ENCODE measurements around the gene BEND5.

BEND5 gene

GRCh38 chr1:48718116-48718630 lies 58.5 kb downstream of the BEND5 start:
- H3K4me1 ChIP-seq (ENCODE audit: control insufficient read depth, low read depth, low read length), result no peaks in the 10 kb centered on the region
- no peak overlapping the region for H3K4me3 ChIP-seq (ENCODE audit: low read length)

GRCh38 chr1:48717082-48717481 lies 59.6 kb downstream of the BEND5 start:
- Histone ChIP-seq H3K4me1 (ENCODE audit: control insufficient read depth, low read depth, low read length) (no peaks in the 10 kb centered on the region), H3K9ac (ENCODE audit: low read length) (no peak overlapping the region), H3K27ac (ENCODE audit: low read length) (no peak overlapping the region), H3K4me3 (ENCODE audit: low read length) (no peak overlapping the region), H3K36me3 (ENCODE audit: control insufficient read depth, low read depth, low read length) (no peaks in the 10 kb centered on the region), H3K9me3 (ENCODE audit: control insufficient read depth, low read depth, low read length) (no peaks in the 10 kb centered on the region), H3K27me3 (ENCODE audit: control insufficient read depth, insufficient read depth, low read length) (no peaks in the 10 kb centered on the region)

More at GRCh38 chr1:48718116-48718630, 58.5 kb downstream of the BEND5 start:
- Histone ChIP-seq H3K36me3 (ENCODE audit: control insufficient read depth, low read depth, low read length) (no peaks in the 10 kb centered on the region), H3K9ac (ENCODE audit: low read length) (no peak overlapping the region), H3K27me3 (ENCODE audit: control insufficient read depth, insufficient read depth, low read length) (no peaks in the 10 kb centered on the region), H3K27ac (ENCODE audit: low read length) (no peak overlapping the region), H3K9me3 (ENCODE audit: control insufficient read depth, low read depth, low read length) (no peaks in the 10 kb centered on the region)

GRCh38 chr1:48715921-48716320 lies 60.8 kb downstream of the BEND5 start:
- no peak overlapping the region for H3K4me3 ChIP-seq (ENCODE audit: low read length)
- no peaks in the 10 kb centered on the region for H3K27me3 ChIP-seq (ENCODE audit: control insufficient read depth, insufficient read depth, low read length)
- H3K9ac ChIP-seq (ENCODE audit: low read length), result no peak overlapping the region
- H3K9me3 ChIP-seq (ENCODE audit: control insufficient read depth, low read depth, low read length), result no peaks in the 10 kb centered on the region
- no peaks in the 10 kb centered on the region for H3K36me3 ChIP-seq (ENCODE audit: control insufficient read depth, low read depth, low read length)
- peaks cover under 1% of the 10 kb centered on the region for H3K4me1 ChIP-seq (ENCODE audit: control insufficient read depth, low read depth, low read length)
- H3K27ac ChIP-seq (ENCODE audit: low read length), result no peak overlapping the region

- Histone ChIP-seq H3K27ac (ENCODE audit: low read length) (no peak overlapping the region), H3K36me3 (ENCODE audit: control insufficient read depth, low read depth, low read length) (no peaks in the 10 kb centered on the region), H3K9me3 (ENCODE audit: control insufficient read depth, low read depth, low read length) (no peaks in the 10 kb centered on the region), H3K4me3 (ENCODE audit: low read length) (no peak overlapping the region), H3K9ac (ENCODE audit: low read length) (no peak overlapping the region), H3K27me3 (ENCODE audit: control insufficient read depth, insufficient read depth, low read length) (no peaks in the 10 kb centered on the region), H3K4me1 (ENCODE audit: control insufficient read depth, low read depth, low read length) (peaks cover 13% of the 10 kb centered on the region)
Observed at GRCh38 chr1:48710915-48711314, 65.8 kb downstream of the BEND5 start.

GRCh38 chr1:48710318-48710717 lies 66.4 kb downstream of the BEND5 start:
- Histone ChIP-seq H3K36me3 (ENCODE audit: control insufficient read depth, low read depth, low read length) (no peaks in the 10 kb centered on the region), H3K9me3 (ENCODE audit: control insufficient read depth, low read depth, low read length) (no peaks in the 10 kb centered on the region), H3K27ac (ENCODE audit: low read length) (no peak overlapping the region), H3K4me3 (ENCODE audit: low read length) (no peak overlapping the region), H3K9ac (ENCODE audit: low read length) (peak overlapping the region; percentile 34), H3K4me1 (ENCODE audit: control insufficient read depth, low read depth, low read length) (peaks cover 13% of the 10 kb centered on the region), H3K27me3 (ENCODE audit: control insufficient read depth, insufficient read depth, low read length) (no peaks in the 10 kb centered on the region)

GRCh38 chr1:48704736-48705135 lies 72.0 kb downstream of the BEND5 start:
- no peaks in the 10 kb centered on the region for H3K9me3 ChIP-seq (ENCODE audit: control insufficient read depth, low read depth, low read length)
- no peaks in the 10 kb centered on the region for H3K27me3 ChIP-seq (ENCODE audit: control insufficient read depth, insufficient read depth, low read length)
- H3K9ac ChIP-seq (ENCODE audit: low read length), result no peak overlapping the region
- H3K4me3 ChIP-seq (ENCODE audit: low read length), result no peak overlapping the region
- H3K4me1 ChIP-seq (ENCODE audit: control insufficient read depth, low read depth, low read length), result peaks cover 1% of the 10 kb centered on the region
- H3K36me3 ChIP-seq (ENCODE audit: control insufficient read depth, low read depth, low read length), result no peaks in the 10 kb centered on the region
- H3K27ac ChIP-seq (ENCODE audit: low read length), result no peak overlapping the region

- H3K27ac ChIP-seq (ENCODE audit: low read length), result no peak overlapping the region
Observed at GRCh38 chr1:48701445-48701844, 75.2 kb downstream of the BEND5 start.

GRCh38 chr1:48697066-48697707 lies 79.5 kb downstream of the BEND5 start:
- H3K27ac ChIP-seq (ENCODE audit: low read length), result no peak overlapping the region
- H3K9ac ChIP-seq (ENCODE audit: low read length), result no peak overlapping the region
- H3K27me3 ChIP-seq (ENCODE audit: control insufficient read depth, insufficient read depth, low read length), result no peaks in the 10 kb centered on the region
- H3K4me1 ChIP-seq (ENCODE audit: control insufficient read depth, low read depth, low read length), result no peaks in the 10 kb centered on the region
- H3K36me3 ChIP-seq (ENCODE audit: control insufficient read depth, low read depth, low read length), result no peaks in the 10 kb centered on the region
- H3K9me3 ChIP-seq (ENCODE audit: control insufficient read depth, low read depth, low read length), result no peaks in the 10 kb centered on the region
- no peak overlapping the region for H3K4me3 ChIP-seq (ENCODE audit: low read length)

More at GRCh38 chr1:48701445-48701844, 75.2 kb downstream of the BEND5 start:
- Histone ChIP-seq H3K9ac (ENCODE audit: low read length) (no peak overlapping the region), H3K4me1 (ENCODE audit: control insufficient read depth, low read depth, low read length) (no peaks in the 10 kb centered on the region), H3K4me3 (ENCODE audit: low read length) (no peak overlapping the region), H3K27me3 (ENCODE audit: control insufficient read depth, insufficient read depth, low read length) (no peaks in the 10 kb centered on the region), H3K9me3 (ENCODE audit: control insufficient read depth, low read depth, low read length) (no peaks in the 10 kb centered on the region), H3K36me3 (ENCODE audit: control insufficient read depth, low read depth, low read length) (no peaks in the 10 kb centered on the region)

- H3K4me3 ChIP-seq (ENCODE audit: low read length), result no peak overlapping the region
- H3K9me3 ChIP-seq (ENCODE audit: control insufficient read depth, low read depth, low read length), result no peaks in the 10 kb centered on the region
- no peak overlapping the region for H3K9ac ChIP-seq (ENCODE audit: low read length)
- H3K27me3 ChIP-seq (ENCODE audit: control insufficient read depth, insufficient read depth, low read length), result no peaks in the 10 kb centered on the region
- no peak overlapping the region for H3K27ac ChIP-seq (ENCODE audit: low read length)
- H3K36me3 ChIP-seq (ENCODE audit: control insufficient read depth, low read depth, low read length), result no peaks in the 10 kb centered on the region
- H3K4me1 ChIP-seq (ENCODE audit: control insufficient read depth, low read depth, low read length), result no peaks in the 10 kb centered on the region
Observed at GRCh38 chr1:48695161-48695560, 81.5 kb downstream of the BEND5 start.

- Histone ChIP-seq H3K4me3 (ENCODE audit: low read length) (no peak overlapping the region), H3K36me3 (ENCODE audit: control insufficient read depth, low read depth, low read length) (no peaks in the 10 kb centered on the region), H3K27me3 (ENCODE audit: control insufficient read depth, insufficient read depth, low read length) (no peaks in the 10 kb centered on the region), H3K4me1 (ENCODE audit: control insufficient read depth, low read depth, low read length) (no peaks in the 10 kb centered on the region), H3K27ac (ENCODE audit: low read length) (no peak overlapping the region), H3K9me3 (ENCODE audit: control insufficient read depth, low read depth, low read length) (no peaks in the 10 kb centered on the region), H3K9ac (ENCODE audit: low read length) (no peak overlapping the region)
Observed at GRCh38 chr1:48693674-48694320, 82.9 kb downstream of the BEND5 start.

- H3K27me3 ChIP-seq (ENCODE audit: control insufficient read depth, insufficient read depth, low read length), result no peaks in the 10 kb centered on the region
- H3K4me1 ChIP-seq (ENCODE audit: control insufficient read depth, low read depth, low read length), result no peaks in the 10 kb centered on the region
- no peak overlapping the region for H3K9ac ChIP-seq (ENCODE audit: low read length)
- no peak overlapping the region for H3K27ac ChIP-seq (ENCODE audit: low read length)
- H3K9me3 ChIP-seq (ENCODE audit: control insufficient read depth, low read depth, low read length), result no peaks in the 10 kb centered on the region
- no peak overlapping the region for H3K4me3 ChIP-seq (ENCODE audit: low read length)
- no peaks in the 10 kb centered on the region for H3K36me3 ChIP-seq (ENCODE audit: control insufficient read depth, low read depth, low read length)
Observed at GRCh38 chr1:48693180-48693579, 83.5 kb downstream of the BEND5 start.

GRCh38 chr1:48692235-48692634 lies 84.5 kb downstream of the BEND5 start:
- Histone ChIP-seq H3K27ac (ENCODE audit: low read length) (no peak overlapping the region), H3K9ac (ENCODE audit: low read length) (no peak overlapping the region), H3K4me1 (ENCODE audit: control insufficient read depth, low read depth, low read length) (no peaks in the 10 kb centered on the region), H3K4me3 (ENCODE audit: low read length) (no peak overlapping the region), H3K27me3 (ENCODE audit: control insufficient read depth, insufficient read depth, low read length) (no peaks in the 10 kb centered on the region), H3K36me3 (ENCODE audit: control insufficient read depth, low read depth, low read length) (no peaks in the 10 kb centered on the region), H3K9me3 (ENCODE audit: control insufficient read depth, low read depth, low read length) (no peaks in the 10 kb centered on the region)

All from iPS-18a (cell line).